ENCODE measurements around the gene TEX2.

Gene TEX2

DNA sequence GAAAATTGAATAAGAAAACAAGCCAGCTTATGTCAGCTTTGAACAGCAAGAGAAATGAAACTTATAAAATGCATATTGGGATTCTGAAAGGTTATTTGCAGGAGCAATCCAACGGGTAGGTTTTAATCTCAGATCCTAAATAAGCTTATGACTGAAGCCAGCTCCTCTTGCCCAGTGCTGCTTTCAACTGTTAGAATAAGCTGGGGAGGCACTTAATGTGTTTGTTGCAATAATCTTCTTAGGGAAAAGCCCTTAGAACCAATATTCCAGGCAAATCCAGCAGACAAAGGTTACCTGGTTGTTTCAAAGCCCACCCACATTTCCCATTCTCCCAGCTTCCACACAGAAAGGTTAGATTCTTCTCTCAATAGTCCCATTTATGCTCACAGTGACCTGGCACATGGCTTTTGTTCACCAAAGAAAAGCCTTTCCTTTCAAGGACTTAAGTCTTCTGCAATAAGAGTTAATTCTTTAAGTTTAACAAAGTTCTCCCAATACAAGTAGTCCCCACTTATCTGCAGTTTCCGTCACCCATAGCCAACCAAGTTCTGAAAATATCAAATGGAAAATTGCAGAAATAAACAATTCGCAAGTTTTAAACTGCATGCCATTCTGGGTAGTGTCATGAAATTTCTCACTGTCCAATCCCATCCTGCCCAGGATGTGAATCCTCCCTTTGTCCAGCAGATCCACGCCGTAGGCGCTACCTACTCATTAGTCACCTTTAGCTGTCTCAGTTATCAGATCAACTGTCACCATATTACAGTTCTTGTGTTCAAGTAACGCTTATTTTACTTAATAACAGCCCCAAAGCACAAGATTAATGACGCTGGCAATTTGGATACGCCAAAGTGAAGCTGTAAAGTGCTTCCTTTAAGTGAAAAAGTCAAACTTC is 5.9 kb downstream of the TEX2 start:
- no peak overlapping the region for H2BK15ac ChIP-seq (ENCODE audit: low read length)
- peaks cover 0 to 14% (median 0%) of the 10 kb centered on the region in 3 experiments for H3K27me3 ChIP-seq (ENCODE audit: control insufficient read depth in 3 of 3, insufficient read depth in 3 of 3, low read depth in 1 of 3, low read length in 3 of 3)
- no CpG with 5 or more reads among the region's 9 CpGs for WGBS, 2 donors (ENCODE audit: extremely low coverage in 2 of 2, insufficient read length in 2 of 2, insufficient replicate concordance in 1 of 2)
- H2BK12ac ChIP-seq (ENCODE audit: low read length) = no peak overlapping the region
- H2AK5ac ChIP-seq (ENCODE audit: low read depth, low read length) = no peak overlapping the region
- H2BK5ac ChIP-seq (ENCODE audit: low read length) = no peak overlapping the region
- no peak overlapping the region for H3K4ac ChIP-seq (ENCODE audit: low read length)
- no peak overlapping the region for H3K4me2 ChIP-seq (ENCODE audit: insufficient read depth, low read length, poor library complexity, severe bottlenecking)
- no peak overlapping the region for H3K14ac ChIP-seq (ENCODE audit: low read length)
- H3K79me1 ChIP-seq (ENCODE audit: low read depth, low read length) = no peaks in the 10 kb centered on the region
- no peaks in the 10 kb centered on the region for H3K36me3 ChIP-seq (replicated peaks in 1 of 2; ENCODE audit: control insufficient read depth in 2 of 2, insufficient read depth in 2 of 2, low read length in 2 of 2)
- no peak for DNase-seq (ENCODE audit: low spot score)
- peaks cover 14 to 21% of the 10 kb centered on the region in 2 donors for H3K4me1 ChIP-seq (ENCODE audit: control insufficient read depth in 2 of 2, insufficient read depth in 1 of 2, low read depth in 1 of 2, low read length in 2 of 2)
- no peak overlapping the region for H2AFZ ChIP-seq (ENCODE audit: low read length)
- no peaks in the 10 kb centered on the region for H3K9me3 ChIP-seq (replicated peaks in 1 of 2; ENCODE audit: control insufficient read depth in 2 of 2, insufficient read depth in 1 of 2, low read depth in 1 of 2, low read length in 2 of 2)
- H4K91ac ChIP-seq (ENCODE audit: low read depth, low read length, poor library complexity) = no peak overlapping the region
- H3K9ac ChIP-seq (ENCODE audit: low read depth, low read length, poor library complexity) = no peak overlapping the region
- H3K23ac ChIP-seq (ENCODE audit: low read depth, low read length, poor library complexity) = no peak overlapping the region
- H3K4me3 ChIP-seq (ENCODE audit: low read length in 2 of 2) = no peak overlapping the region
- no peak overlapping the region for H4K8ac ChIP-seq (ENCODE audit: low read depth, low read length)
- H3K18ac ChIP-seq (ENCODE audit: low read length) = no peak overlapping the region
- no peak overlapping the region for H3K27ac ChIP-seq (replicated peaks; ENCODE audit: low read length)
- no peak overlapping the region for H2BK120ac ChIP-seq (ENCODE audit: low read depth, low read length)

GRCh38 chr17:64255764-64256163 is 7.3 kb downstream of the TEX2 start:
- no CpG with 5 or more reads among the region's 6 CpGs for WGBS, 2 donors (ENCODE audit: extremely low coverage in 2 of 2, insufficient read length in 2 of 2, insufficient replicate concordance in 1 of 2)
- no peak overlapping the region for H3K4me2 ChIP-seq (ENCODE audit: insufficient read depth, low read length, poor library complexity, severe bottlenecking)

GRCh38 chr17:64254755-64255154 is 8.3 kb downstream of the TEX2 start:
- Histone ChIP-seq H2BK5ac (ENCODE audit: low read length) (no peak overlapping the region), H3K9me3 (replicated peaks in 1 of 2; ENCODE audit: control insufficient read depth in 2 of 2, insufficient read depth in 1 of 2, low read depth in 1 of 2, low read length in 2 of 2) (no peaks in the 10 kb centered on the region), H2BK15ac (ENCODE audit: low read length) (no peak overlapping the region), H3K36me3 (replicated peaks in 1 of 2; ENCODE audit: control insufficient read depth in 2 of 2, insufficient read depth in 2 of 2, low read length in 2 of 2) (no peaks in the 10 kb centered on the region), H2BK120ac (ENCODE audit: low read depth, low read length) (no peak overlapping the region), H3K79me1 (ENCODE audit: low read depth, low read length) (no peaks in the 10 kb centered on the region), H3K4me2 (ENCODE audit: insufficient read depth, low read length, poor library complexity, severe bottlenecking) (no peak overlapping the region), H2AK5ac (ENCODE audit: low read depth, low read length) (no peak overlapping the region), H3K23ac (ENCODE audit: low read depth, low read length, poor library complexity) (no peak overlapping the region), H3K27me3 (ENCODE audit: control insufficient read depth in 3 of 3, insufficient read depth in 3 of 3, low read depth in 1 of 3, low read length in 3 of 3) (peaks cover 0 to 3% (median 0%) of the 10 kb centered on the region in 3 experiments), H3K9ac (ENCODE audit: low read depth, low read length, poor library complexity) (no peak overlapping the region), H3K4ac (ENCODE audit: low read length) (no peak overlapping the region), H3K14ac (ENCODE audit: low read length) (no peak overlapping the region), H4K8ac (ENCODE audit: low read depth, low read length) (no peak overlapping the region), H3K4me3 (ENCODE audit: low read length in 2 of 2) (no peak overlapping the region), H2BK12ac (ENCODE audit: low read length) (no peak overlapping the region), H4K91ac (ENCODE audit: low read depth, low read length, poor library complexity) (no peak overlapping the region), H3K18ac (ENCODE audit: low read length) (no peak overlapping the region), H3K27ac (replicated peaks; ENCODE audit: low read length) (no peak overlapping the region), H2AFZ (ENCODE audit: low read length) (no peak overlapping the region), H3K4me1 (ENCODE audit: control insufficient read depth in 2 of 2, insufficient read depth in 1 of 2, low read depth in 1 of 2, low read length in 2 of 2) (peaks cover 9 to 21% of the 10 kb centered on the region in 2 donors)
- no peak for DNase-seq (ENCODE audit: low spot score)
- no CpG with 5 or more reads among the region's 2 CpGs for WGBS, 2 donors (ENCODE audit: extremely low coverage in 2 of 2, insufficient read length in 2 of 2, insufficient replicate concordance in 1 of 2)

More at GRCh38 chr17:64255764-64256163, 7.3 kb downstream of the TEX2 start:
- H2AK5ac ChIP-seq (ENCODE audit: low read depth, low read length) = no peak overlapping the region
- H3K4me3 ChIP-seq (ENCODE audit: low read length in 2 of 2) = no peak overlapping the region
- no peak overlapping the region for H3K9ac ChIP-seq (ENCODE audit: low read depth, low read length, poor library complexity)
- H3K14ac ChIP-seq (ENCODE audit: low read length) = no peak overlapping the region
- no peaks in the 10 kb centered on the region for H3K79me1 ChIP-seq (ENCODE audit: low read depth, low read length)
- peaks cover 9 to 21% of the 10 kb centered on the region in 2 donors for H3K4me1 ChIP-seq (ENCODE audit: control insufficient read depth in 2 of 2, insufficient read depth in 1 of 2, low read depth in 1 of 2, low read length in 2 of 2)
- no peak overlapping the region for H3K18ac ChIP-seq (ENCODE audit: low read length)
- H2AFZ ChIP-seq (ENCODE audit: low read length) = no peak overlapping the region
- H3K27ac ChIP-seq (replicated peaks; ENCODE audit: low read length) = no peak overlapping the region
- H2BK120ac ChIP-seq (ENCODE audit: low read depth, low read length) = no peak overlapping the region
- no peak overlapping the region for H2BK5ac ChIP-seq (ENCODE audit: low read length)
- no peak for DNase-seq (ENCODE audit: low spot score)
- no peak overlapping the region for H4K8ac ChIP-seq (ENCODE audit: low read depth, low read length)
- H3K4ac ChIP-seq (ENCODE audit: low read length) = no peak overlapping the region
- H3K9me3 ChIP-seq (replicated peaks in 1 of 2; ENCODE audit: control insufficient read depth in 2 of 2, insufficient read depth in 1 of 2, low read depth in 1 of 2, low read length in 2 of 2) = no peaks in the 10 kb centered on the region
- peaks cover 0 to 5% (median 0%) of the 10 kb centered on the region in 3 experiments for H3K27me3 ChIP-seq (ENCODE audit: control insufficient read depth in 3 of 3, insufficient read depth in 3 of 3, low read depth in 1 of 3, low read length in 3 of 3)
- H4K91ac ChIP-seq (ENCODE audit: low read depth, low read length, poor library complexity) = no peak overlapping the region
- H3K36me3 ChIP-seq (replicated peaks in 1 of 2; ENCODE audit: control insufficient read depth in 2 of 2, insufficient read depth in 2 of 2, low read length in 2 of 2) = no peaks in the 10 kb centered on the region
- no peak overlapping the region for H2BK12ac ChIP-seq (ENCODE audit: low read length)
- no peak overlapping the region for H2BK15ac ChIP-seq (ENCODE audit: low read length)
- no peak overlapping the region for H3K23ac ChIP-seq (ENCODE audit: low read depth, low read length, poor library complexity)

DNA sequence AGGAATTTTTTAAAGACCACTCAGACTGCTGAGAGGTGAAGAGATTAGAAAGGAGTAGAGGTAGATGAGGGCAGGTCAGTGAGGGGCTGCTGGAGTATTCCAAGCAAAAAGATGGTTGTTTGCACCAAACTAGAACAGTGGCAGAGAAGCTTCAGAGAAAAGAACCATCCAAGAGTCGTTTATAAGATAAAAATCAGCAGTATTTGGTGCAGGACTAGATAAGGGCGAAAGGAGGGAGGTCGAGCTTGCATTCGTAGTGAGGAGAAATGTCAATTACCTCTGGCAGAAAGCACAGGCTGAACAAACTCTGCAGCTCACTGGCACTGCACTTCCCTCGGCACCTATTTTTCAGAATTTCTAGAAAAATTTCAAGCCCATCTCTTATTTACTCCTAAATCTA is 9.6 kb downstream of the TEX2 start:
- no peak overlapping the region for H3K4ac ChIP-seq (ENCODE audit: low read length)
- no peaks in the 10 kb centered on the region for H3K79me1 ChIP-seq (ENCODE audit: low read depth, low read length)
- no peak overlapping the region for H4K8ac ChIP-seq (ENCODE audit: low read depth, low read length)
- H3K27me3 ChIP-seq (ENCODE audit: control insufficient read depth in 3 of 3, insufficient read depth in 3 of 3, low read depth in 1 of 3, low read length in 3 of 3) = peaks cover 0 to 3% (median 0%) of the 10 kb centered on the region in 3 experiments
- H3K9me3 ChIP-seq (replicated peaks in 1 of 2; ENCODE audit: control insufficient read depth in 2 of 2, insufficient read depth in 1 of 2, low read depth in 1 of 2, low read length in 2 of 2) = no peaks in the 10 kb centered on the region
- no peak overlapping the region for H3K18ac ChIP-seq (ENCODE audit: low read length)
- WGBS, 2 donors (ENCODE audit: extremely low coverage in 2 of 2, insufficient read length in 2 of 2, insufficient replicate concordance in 1 of 2) = no CpG with 5 or more reads among the region's 5 CpGs
- H3K4me3 ChIP-seq (ENCODE audit: low read length in 2 of 2) = no peak overlapping the region
- no peak overlapping the region for H2BK5ac ChIP-seq (ENCODE audit: low read length)
- H3K14ac ChIP-seq (ENCODE audit: low read length) = no peak overlapping the region
- no peak overlapping the region for H2AK5ac ChIP-seq (ENCODE audit: low read depth, low read length)
- H3K36me3 ChIP-seq (replicated peaks in 1 of 2; ENCODE audit: control insufficient read depth in 2 of 2, insufficient read depth in 2 of 2, low read length in 2 of 2) = no peaks in the 10 kb centered on the region
- H3K27ac ChIP-seq (replicated peaks; ENCODE audit: low read length) = no peak overlapping the region
- no peak overlapping the region for H2BK120ac ChIP-seq (ENCODE audit: low read depth, low read length)
- H2AFZ ChIP-seq (ENCODE audit: low read length) = no peak overlapping the region
- no peak overlapping the region for H3K9ac ChIP-seq (ENCODE audit: low read depth, low read length, poor library complexity)
- peaks cover 9 to 16% of the 10 kb centered on the region in 2 donors for H3K4me1 ChIP-seq (ENCODE audit: control insufficient read depth in 2 of 2, insufficient read depth in 1 of 2, low read depth in 1 of 2, low read length in 2 of 2)
- DNase-seq (ENCODE audit: low spot score) = no peak
- no peak overlapping the region for H2BK15ac ChIP-seq (ENCODE audit: low read length)
- H3K23ac ChIP-seq (ENCODE audit: low read depth, low read length, poor library complexity) = no peak overlapping the region
- no peak overlapping the region for H2BK12ac ChIP-seq (ENCODE audit: low read length)
- H3K4me2 ChIP-seq (ENCODE audit: insufficient read depth, low read length, poor library complexity, severe bottlenecking) = no peak overlapping the region
- H4K91ac ChIP-seq (ENCODE audit: low read depth, low read length, poor library complexity) = no peak overlapping the region

Data from neuronal stem cell (in vitro differentiated cells).